Stomach (tissue), 9 donors: Measurements from ENCODE around the gene MAN2B1. TPM values are rescaled to one million over a fixed set of nuclear protein-coding genes. Genes with fewer than 3 reads are reported as not detected.
A peak's percentile ranks its signal among the peaks of the same experiment; 100 is the strongest.
"Not testable (repeated sequence)": the region's sequence is repeated elsewhere in the genome, so short reads cannot be mapped to it uniquely, and the experiment has no call there.

ENCODE experiments used
- DNase-seq, 2 donors: peaks; one replicate each; pipeline versions ENCODE4 v3.0.0 to v3.0.0-alpha.2; 2013 to 2019
- H3K27ac ChIP-seq, 5 donors: fragments of 200-600 bp in 4 of 5; sonication (generic) in 4 of 5; one replicate each; pipeline ENCODE4 v1.5.1; 2013 to 2019; ENCODE audit warnings: mild to moderate bottlenecking in 1 of 5, moderate library complexity in 1 of 5
- H3K27me3 ChIP-seq, 3 donors: fragments of 200-600 bp; sonication (generic); one replicate each; pipeline ENCODE4 v1.5.1; 2017 to 2019; ENCODE audit warnings: mixed run types in 1 of 3
- H3K36me3 ChIP-seq, 4 donors: fragments of 200-600 bp; sonication (generic); 1 replicate in 3 of 4; 2 replicates in 1 of 4; pipeline ENCODE4 v1.5.1; 2016 to 2019
- H3K4me1 ChIP-seq, 4 donors: fragments of 200-600 bp; sonication (generic); one replicate each; pipeline ENCODE4 v1.5.1; 2016 to 2019
- H3K4me3 ChIP-seq, 4 donors: fragments of 200-600 bp; sonication (generic) in 3 of 4; one replicate each; pipeline ENCODE4 v1.5.1; 2016 to 2019; ENCODE audit warnings: mild to moderate bottlenecking in 1 of 4
- H3K9me3 ChIP-seq, 4 donors: fragments of 200-600 bp; sonication (generic); one replicate each; pipeline ENCODE4 v1.5.1; 2016 to 2019
- EP300 ChIP-seq: sonication (generic); formaldehyde crosslinking; IDR thresholded peaks from one replicate; pipeline ENCODE4 v1.6.1; 2017; ENCODE audit warnings: antibody characterized with exemption
- POLR2A ChIP-seq, 4 donors: fragments of 450-650 bp; IDR thresholded peaks; one replicate each; pipeline ENCODE4 v1.6.1; 2016; ENCODE audit warnings: antibody characterized with exemption in 4 of 4, control low read depth in 2 of 4, mild to moderate bottlenecking in 1 of 4, moderate library complexity in 1 of 4
- POLR2AphosphoS5 ChIP-seq, 3 donors: sonication (generic); formaldehyde crosslinking; IDR thresholded peaks; one replicate each; pipeline ENCODE4 v1.6.1; 2016; ENCODE audit warnings: antibody characterized with exemption in 3 of 3
- WGBS, 5 donors: extraction: QIAGEN DNeasy Blood & Tissue Kit in 3 of 5; methylation state at CpG; one replicate each; pipeline versions ENCODE4 v1.1.5 to v1.1.7; 2013 to 2018; 5-methylcytosine and 5-hydroxymethylcytosine counted together
- intact Hi-C: fragments of 100-400 bp; cut with DNase I; formaldehyde crosslinking; loops from one replicate; pipeline ENCODE4 v1.15.1; 2023; ENCODE audit warnings: low total_unique reads
- polyA plus RNA-seq, 3 donors: library from polyadenylated mRNA; stranded (reverse); fragments of 200-250 nt; gene quantifications; one replicate each; pipeline ENCODE4 v1.2.3, GENCODE V29; 2013
- total RNA-seq, 5 donors: library from RNA; depleted of rRNA; stranded (reverse); fragments of >200 nt; gene quantifications; one replicate each; pipeline versions ENCODE4 v1.1.0 to v1.2.3, GENCODE V29; 2014 to 2016
- TF ChIP-seq, protein P1 (sequence below), 7 experiments: fragments of 450-650 bp in 4 of 7; fragments of 200-600 bp in 3 of 7; sonication (generic) in 3 of 7; IDR thresholded peaks; one replicate each; pipeline ENCODE4 v1.5.1; 2016 to 2019; ENCODE audit warnings: antibody characterized with exemption in 7 of 7, control low read depth in 2 of 7, mild to moderate bottlenecking in 1 of 7
- donor health status: healthy with polysubstance abuse.
- donor health status: Bipolar disorder and iron deficiency.
- donor health status: healthy.

The MAN2B1 gene
- total and polyA plus RNA-seq, 8 donors: 20.6 to 429 (median 84.0) TPM

DNA sequence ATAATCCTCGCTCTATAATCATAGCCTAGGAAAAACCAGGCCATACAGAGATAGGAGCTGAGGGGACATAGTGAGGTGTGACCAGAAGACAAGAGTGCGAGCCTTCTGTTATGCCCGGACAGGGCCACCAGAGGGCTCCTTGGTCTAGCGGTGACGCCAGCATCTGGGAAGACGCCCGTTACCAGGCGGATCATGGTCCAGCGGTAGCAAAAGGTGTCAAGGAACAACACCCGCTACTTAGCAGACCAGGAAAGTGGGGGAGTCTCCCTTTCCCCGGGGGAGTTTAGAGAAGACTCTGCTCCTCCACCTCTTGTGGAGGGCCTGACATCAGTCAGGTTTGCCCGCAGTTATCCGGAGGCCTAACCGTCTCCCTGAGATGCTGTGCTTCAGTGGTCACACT is 45.5 kb upstream of the MAN2B1 start:
- H3K27ac ChIP-seq, H3K4me1 ChIP-seq, H3K9me3 ChIP-seq, H3K4me3 ChIP-seq, H3K27me3 ChIP-seq, intact Hi-C loops: not testable (repeated sequence)
- TF ChIP-seq, protein P1, sequence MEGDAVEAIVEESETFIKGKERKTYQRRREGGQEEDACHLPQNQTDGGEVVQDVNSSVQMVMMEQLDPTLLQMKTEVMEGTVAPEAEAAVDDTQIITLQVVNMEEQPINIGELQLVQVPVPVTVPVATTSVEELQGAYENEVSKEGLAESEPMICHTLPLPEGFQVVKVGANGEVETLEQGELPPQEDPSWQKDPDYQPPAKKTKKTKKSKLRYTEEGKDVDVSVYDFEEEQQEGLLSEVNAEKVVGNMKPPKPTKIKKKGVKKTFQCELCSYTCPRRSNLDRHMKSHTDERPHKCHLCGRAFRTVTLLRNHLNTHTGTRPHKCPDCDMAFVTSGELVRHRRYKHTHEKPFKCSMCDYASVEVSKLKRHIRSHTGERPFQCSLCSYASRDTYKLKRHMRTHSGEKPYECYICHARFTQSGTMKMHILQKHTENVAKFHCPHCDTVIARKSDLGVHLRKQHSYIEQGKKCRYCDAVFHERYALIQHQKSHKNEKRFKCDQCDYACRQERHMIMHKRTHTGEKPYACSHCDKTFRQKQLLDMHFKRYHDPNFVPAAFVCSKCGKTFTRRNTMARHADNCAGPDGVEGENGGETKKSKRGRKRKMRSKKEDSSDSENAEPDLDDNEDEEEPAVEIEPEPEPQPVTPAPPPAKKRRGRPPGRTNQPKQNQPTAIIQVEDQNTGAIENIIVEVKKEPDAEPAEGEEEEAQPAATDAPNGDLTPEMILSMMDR (IDR thresholded peaks at IDR 0.05): peak in 3 of 7 experiments; percentile 23 to 38 (median 29)
- peaks cover 79 to 97% (median 97%) of the 10 kb centered on the region in 4 donors for H3K36me3 ChIP-seq
- WGBS, 5 donors: 41 to 82% (median 44%) methylated on average over 5 to 12 of the region's 14 CpGs
- DNase-seq: peak in 1 of 2 donors; percentile 42

- TF ChIP-seq, protein P1 (IDR thresholded peaks at IDR 0.05): no peak
- TF ChIP-seq POLR2A (IDR thresholded peaks at IDR 0.05): no peak
- no peak for TF ChIP-seq POLR2AphosphoS5 (IDR thresholded peaks at IDR 0.05)
- no peak for TF ChIP-seq EP300
- peak in 1 of 2 donors; percentile 3 for DNase-seq
- Histone ChIP-seq H3K27me3 (no peaks in the 10 kb centered on the region), H3K4me1 (no peaks in the 10 kb centered on the region), H3K4me3 (no peak overlapping the region), H3K9me3 (no peaks in the 10 kb centered on the region), H3K36me3 (peaks cover 83 to 97% (median 97%) of the 10 kb centered on the region in 4 donors), H3K27ac (no peak overlapping the region)
- WGBS, 5 donors: 94 to 96% (median 95%) methylated on average over 10 to 17 of the region's 17 CpGs
- intact Hi-C loops: no loop called here
These were observed 44.6 kb upstream of the MAN2B1 start for GRCh38 chr19:12711187-12711586.

- no peak for DNase-seq
- Histone ChIP-seq H3K36me3 (peaks cover 79 to 97% (median 97%) of the 10 kb centered on the region in 4 donors), H3K27ac (no peak overlapping the region), H3K4me3 (no peak overlapping the region), H3K4me1 (no peaks in the 10 kb centered on the region), H3K27me3 (no peaks in the 10 kb centered on the region), H3K9me3 (no peaks in the 10 kb centered on the region)
- WGBS, 5 donors: 87 to 97% (median 96%) methylated on average over 8 of the region's 8 CpGs
- intact Hi-C loops: no loop called here
- no peak for TF ChIP-seq POLR2AphosphoS5 (IDR thresholded peaks at IDR 0.05)
- no peak for TF ChIP-seq POLR2A (IDR thresholded peaks at IDR 0.05)
- TF ChIP-seq, protein P1 (IDR thresholded peaks at IDR 0.05): no peak
These were observed 42.1 kb upstream of the MAN2B1 start for GRCh38 chr19:12708641-12709040.

DNA sequence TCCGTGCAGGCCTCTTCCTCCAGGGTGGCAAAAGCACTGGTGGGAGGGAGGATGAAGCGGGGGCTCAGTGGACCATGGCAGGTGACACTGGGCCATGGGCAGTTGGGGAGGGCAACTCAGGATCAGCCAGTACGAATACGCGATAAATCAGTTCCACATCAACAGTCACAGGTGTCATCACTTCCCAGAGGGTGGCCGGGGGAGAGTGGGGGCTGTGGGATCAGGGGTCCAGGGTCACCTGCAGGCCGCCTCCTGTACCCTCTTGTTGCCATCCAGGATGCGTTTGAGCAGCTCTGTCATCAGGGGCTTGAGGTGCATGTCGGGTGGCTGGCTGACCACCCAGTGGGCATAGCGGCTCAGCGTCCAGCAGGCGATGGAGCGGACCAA is 39.8 kb upstream of the MAN2B1 start:
- Histone ChIP-seq H3K36me3 (peaks cover 89 to 100% (median 100%) of the 10 kb centered on the region in 4 donors), H3K27ac (no peak overlapping the region), H3K4me3 (no peak overlapping the region), H3K9me3 (no peaks in the 10 kb centered on the region), H3K4me1 (no peaks in the 10 kb centered on the region), H3K27me3 (no peaks in the 10 kb centered on the region)
- DNase-seq: no peak
- 92 to 96% (median 93%) methylated on average over 10 to 13 of the region's 13 CpGs for WGBS, 5 donors
- intact Hi-C loops: no loop called here
- no peak for TF ChIP-seq POLR2A (IDR thresholded peaks at IDR 0.05)
- TF ChIP-seq, protein P1 (IDR thresholded peaks at IDR 0.05): no peak
- TF ChIP-seq EP300: no peak
- no peak for TF ChIP-seq POLR2AphosphoS5 (IDR thresholded peaks at IDR 0.05)
